DMS79 (cell line): ENCODE results near the gene PILRB.
"Not testable (repeated sequence)": the region's sequence is repeated elsewhere in the genome, so short reads cannot be mapped to it uniquely, and the experiment has no call there.

Experiments used
- DNase-seq: peaks from one replicate; lab custom pipeline; 2025; lab: John Stamatoyannopoulos, UW

The PILRB gene

GRCh38 chr7:100358027-100358856 lies at the start of gene PILRB:
TSS of gene PILRB (plus strand) at chr7:100358117. CDS start at chr7:100358303, 186 bp downstream.
- no peak for DNase-seq

DNA sequence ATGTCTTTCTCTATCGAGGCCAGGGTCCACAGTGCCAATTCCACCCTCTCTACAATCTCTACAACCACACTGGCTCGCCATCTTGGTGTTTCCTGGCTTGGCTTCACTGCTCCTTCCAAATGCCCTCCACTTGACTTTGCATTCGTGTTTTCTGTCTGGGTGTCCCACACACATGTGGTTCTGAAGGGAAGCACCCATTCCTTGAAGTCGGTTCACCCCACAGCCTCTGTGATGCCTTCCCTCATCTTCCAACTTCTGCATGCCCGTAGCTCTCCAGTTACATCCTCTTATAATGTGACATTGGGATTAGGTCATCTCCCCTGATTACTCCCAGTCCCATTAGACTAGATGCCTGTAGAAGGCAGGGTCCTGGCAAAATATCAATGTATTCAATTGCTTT lies 39.6 kb upstream of the PILRB start:
- DNase-seq: not testable (repeated sequence)

DNA sequence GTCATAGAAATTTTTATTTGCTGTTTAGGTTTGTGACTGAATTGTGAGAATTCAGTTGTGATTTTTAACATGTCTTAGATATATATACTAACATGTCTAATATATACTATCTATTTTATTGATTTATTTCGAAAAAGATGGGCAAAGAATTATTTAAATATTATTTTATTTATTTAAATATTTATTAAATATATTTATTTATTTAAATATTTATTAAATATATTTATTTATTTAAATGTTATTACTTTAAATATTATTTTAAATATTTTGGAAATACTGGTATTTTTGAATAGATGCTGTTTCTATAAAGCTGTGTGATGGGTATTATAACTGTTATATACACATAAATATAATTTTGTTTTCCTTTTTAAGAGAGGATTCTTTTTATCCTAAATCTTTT lies 36.3 kb upstream of the PILRB start:
- DNase-seq: not testable (repeated sequence)

- not testable (repeated sequence) for DNase-seq
Observed at GRCh38 chr7:100324194-100324593, 33.7 kb upstream of the PILRB start.

- not testable (repeated sequence) for DNase-seq
Observed at GRCh38 chr7:100325671-100326070, 32.2 kb upstream of the PILRB start.

- DNase-seq: not testable (repeated sequence)
Observed at GRCh38 chr7:100326914-100327313, 31.0 kb upstream of the PILRB start.

- peak; percentile 83 for DNase-seq
Observed at GRCh38 chr7:100335566-100336466, 22.1 kb upstream of the PILRB start.

GRCh38 chr7:100338083-100338696 lies 19.7 kb upstream of the PILRB start:
- DNase-seq: not testable (repeated sequence)

GRCh38 chr7:100341286-100341685 lies 16.6 kb upstream of the PILRB start:
- DNase-seq: not testable (repeated sequence)

- DNase-seq: no peak
Observed at GRCh38 chr7:100342765-100343164, 15.2 kb upstream of the PILRB start.

DNA sequence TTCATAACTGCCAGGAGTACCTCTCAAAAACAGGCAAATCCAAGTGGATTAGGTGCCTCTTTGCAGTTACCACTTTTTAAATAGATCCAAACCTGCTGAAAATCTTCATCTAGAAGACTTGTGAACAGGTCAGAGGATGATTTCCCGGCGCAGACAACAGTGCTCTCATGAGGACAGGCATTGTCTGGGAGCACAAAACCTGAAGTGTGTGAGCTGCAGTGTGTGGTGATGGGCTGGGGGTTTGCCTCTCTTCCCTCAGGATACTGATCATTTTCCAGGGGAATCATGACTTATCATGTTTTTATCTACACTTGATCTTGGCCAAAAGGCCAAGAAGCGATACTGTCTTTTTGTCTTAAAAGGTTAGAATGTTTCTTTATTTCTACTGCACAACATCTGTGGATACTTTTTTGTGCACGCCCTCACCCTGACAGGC lies 13.8 kb upstream of the PILRB start:
- DNase-seq: not testable (repeated sequence)

DNA sequence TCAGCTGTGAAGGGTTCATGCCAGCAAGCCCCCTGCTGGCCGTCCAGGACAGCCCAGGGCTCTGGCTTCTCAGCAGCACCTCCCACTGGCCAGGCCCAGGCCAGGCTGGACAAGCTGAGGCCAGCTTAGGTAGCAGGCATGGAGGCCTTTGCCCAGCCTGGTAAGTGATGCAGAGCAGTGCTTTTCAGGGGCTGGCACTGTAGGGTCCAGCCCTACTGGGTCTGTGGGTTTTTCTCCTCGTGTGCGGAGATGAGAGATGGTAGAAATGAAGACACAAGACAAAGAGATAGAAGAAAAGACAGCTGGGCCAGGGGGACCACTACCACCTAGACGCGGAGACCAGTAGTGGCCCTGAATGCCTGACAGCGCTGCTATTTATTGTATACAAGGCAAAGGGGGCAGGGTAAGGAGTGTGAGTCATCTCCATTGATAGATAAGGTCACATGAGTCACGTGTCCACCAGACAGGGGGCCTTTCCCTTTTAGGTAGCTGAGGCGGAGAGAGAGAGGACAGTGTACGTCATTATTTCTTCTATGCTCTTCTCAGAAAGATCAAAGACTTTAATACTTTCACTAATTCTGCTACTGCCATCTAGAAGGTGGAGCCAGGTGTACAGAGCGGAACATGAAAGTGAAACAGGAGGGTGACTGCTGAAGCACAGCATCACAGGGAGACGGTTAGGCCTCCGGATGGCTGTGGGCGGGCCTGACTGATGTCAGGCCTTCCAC lies 13.2 kb upstream of the PILRB start:
- DNase-seq: not testable (repeated sequence)

DNA sequence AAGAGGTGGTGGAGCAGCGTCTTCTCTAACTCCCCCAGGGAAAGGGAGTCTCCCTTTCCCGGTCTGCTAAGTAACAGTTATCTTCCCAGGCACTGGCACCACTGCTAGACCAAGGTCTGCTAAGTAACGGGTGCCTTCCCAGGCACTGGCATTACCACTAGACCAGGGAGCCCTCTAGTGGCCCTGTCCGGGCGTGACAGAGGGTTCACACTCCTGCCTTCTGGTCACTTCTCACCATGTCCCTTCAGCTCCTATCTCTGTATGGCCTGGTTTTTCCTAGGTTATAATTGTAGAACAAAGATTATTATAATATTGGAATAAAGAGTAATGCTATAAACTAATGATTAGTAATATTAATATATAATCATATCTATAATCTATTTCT lies 12.6 kb upstream of the PILRB start:
- DNase-seq: peak; percentile 1

DNA sequence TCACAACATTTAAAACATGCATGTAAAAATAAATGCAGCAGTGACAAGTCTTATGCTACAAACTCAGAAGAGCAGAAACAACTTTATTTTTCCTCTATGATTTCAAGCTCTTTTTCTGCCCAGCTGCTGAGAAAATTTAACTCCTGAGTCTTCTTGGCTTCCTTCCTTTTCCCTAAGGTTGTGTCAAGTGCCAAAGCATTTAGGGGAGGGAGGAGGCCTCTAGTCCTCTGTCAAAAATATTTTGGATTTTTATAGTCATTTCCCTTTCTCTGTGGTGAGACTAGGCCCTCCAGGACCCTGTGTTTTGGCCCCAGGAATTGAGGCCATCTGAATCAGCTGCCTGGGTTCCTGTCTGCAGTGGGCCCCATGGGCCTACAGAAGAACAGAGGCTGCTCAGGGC lies 11.0 kb upstream of the PILRB start:
- DNase-seq: no peak

- no peak for DNase-seq
Observed at GRCh38 chr7:100348805-100349204, 9.1 kb upstream of the PILRB start.

DNA sequence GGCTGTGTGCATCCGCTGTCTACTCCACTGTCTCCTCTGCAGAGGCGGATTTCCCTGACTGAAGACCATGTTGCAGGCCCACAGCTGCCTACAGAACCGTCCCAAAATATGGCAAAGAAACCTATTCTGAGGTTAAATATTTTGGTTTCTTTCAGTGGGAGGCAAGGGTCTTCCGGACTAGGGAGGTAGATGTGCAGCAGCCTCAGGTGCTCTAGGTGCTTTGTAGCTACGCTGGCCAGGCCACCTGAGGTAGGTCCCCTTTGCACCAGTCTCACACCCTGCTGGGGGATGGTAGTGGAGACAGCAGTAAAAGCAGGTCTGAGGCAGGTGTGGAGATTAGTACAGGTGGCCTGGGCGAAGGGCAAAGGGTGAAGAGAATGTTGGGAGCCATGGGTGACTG lies 8.2 kb upstream of the PILRB start:
- no peak for DNase-seq

DNA sequence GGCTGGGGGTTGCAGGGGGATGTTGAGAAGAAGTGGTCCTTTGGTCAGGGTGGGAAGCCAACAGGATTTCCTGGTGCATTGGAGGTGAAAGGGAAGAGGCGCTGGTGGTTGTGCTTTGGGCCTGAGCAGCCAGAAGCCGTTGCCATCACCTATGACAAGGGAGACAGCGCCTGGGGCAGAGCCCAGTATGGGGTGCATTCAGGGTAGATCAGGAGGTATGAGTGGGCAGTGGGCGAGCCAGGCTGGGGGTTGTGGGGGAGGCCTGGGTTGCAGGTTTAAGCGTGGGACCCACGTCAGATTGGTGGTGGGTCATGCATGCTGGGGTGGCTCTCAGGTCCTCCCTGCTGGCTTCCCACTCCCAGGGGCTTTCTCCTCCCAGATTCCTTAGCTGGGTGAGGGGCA lies 6.3 kb upstream of the PILRB start:
- no peak for DNase-seq

GRCh38 chr7:100352230-100352781 lies 5.6 kb upstream of the PILRB start:
- not testable (repeated sequence) for DNase-seq

GRCh38 chr7:100352984-100353684 lies 4.8 kb upstream of the PILRB start:
- DNase-seq: no peak

GRCh38 chr7:100353685-100354330 lies 4.1 kb upstream of the PILRB start:
- DNase-seq: no peak
